Measurements from ENCODE around the gene CCDC186. TPM values are rescaled to one million over a fixed set of nuclear protein-coding genes. Genes with fewer than 3 reads are reported as not detected.

The CCDC186 gene
- total and polyA plus RNA-seq, 2 donors from 2014 or later: 4.7 to 34.2 TPM

GRCh38 chr10:114094795-114095194, 79.2 kb downstream of the CCDC186 start:
- Histone ChIP-seq H3K27ac (ENCODE audit: low read depth in 2 of 2, low read length in 2 of 2) (no peak overlapping the region), H3K36me3 (ENCODE audit: control insufficient read depth in 2 of 3, insufficient read depth in 3 of 3, low read length in 3 of 3) (no peaks in the 10 kb centered on the region), H3K9ac (ENCODE audit: low read length in 3 of 3) (no peak overlapping the region), H3K9me3 (ENCODE audit: control insufficient read depth in 2 of 3, insufficient read depth in 1 of 3, low read length in 3 of 3) (no peaks in the 10 kb centered on the region), H3K4me3 (ENCODE audit: low read length in 3 of 3) (no peak overlapping the region), H3K27me3 (ENCODE audit: control insufficient read depth, insufficient read depth, low read length) (no peaks in the 10 kb centered on the region), H3K4me1 (ENCODE audit: control insufficient read depth in 2 of 3, insufficient read depth in 2 of 3, low read depth in 1 of 3, low read length in 3 of 3) (no peaks in the 10 kb centered on the region)
- intact Hi-C loops (cut with DNase I): loop anchor here (5.0 kb wide), 1 partner anchor 297 kb away; no protein-coding TSS in a partner anchor
- TF ChIP-seq CTCF (IDR thresholded peaks at IDR 0.05; ENCODE audit: borderline replicate concordance, extremely low read depth, insufficient read depth): no peak
- FAIRE-seq: no peak
- no peak for DNase-seq

- intact Hi-C loops (cut with DNase I): no loop called here
- no peaks in the 10 kb centered on the region for H3K27me3 ChIP-seq (ENCODE audit: control insufficient read depth, insufficient read depth, low read length)
- H3K36me3 ChIP-seq (ENCODE audit: control insufficient read depth in 2 of 3, insufficient read depth in 3 of 3, low read length in 3 of 3): no peaks in the 10 kb centered on the region
- no peak overlapping the region for H3K4me3 ChIP-seq (ENCODE audit: low read length in 3 of 3)
- no peaks in the 10 kb centered on the region for H3K4me1 ChIP-seq (ENCODE audit: control insufficient read depth in 2 of 3, insufficient read depth in 2 of 3, low read depth in 1 of 3, low read length in 3 of 3)
- H3K9ac ChIP-seq (ENCODE audit: low read length in 3 of 3): no peak overlapping the region
- H3K9me3 ChIP-seq (ENCODE audit: control insufficient read depth in 2 of 3, insufficient read depth in 1 of 3, low read length in 3 of 3): no peaks in the 10 kb centered on the region
- no peak for FAIRE-seq
- DNase-seq: no peak
- H3K27ac ChIP-seq (ENCODE audit: low read depth in 2 of 2, low read length in 2 of 2): no peak overlapping the region
- TF ChIP-seq CTCF (IDR thresholded peaks at IDR 0.05; ENCODE audit: borderline replicate concordance, extremely low read depth, insufficient read depth): no peak
These were observed 86.3 kb downstream of the CCDC186 start for GRCh38 chr10:114087655-114088054.

- Histone ChIP-seq H3K9ac (ENCODE audit: low read length in 3 of 3) (no peak overlapping the region), H3K27ac (ENCODE audit: low read depth in 2 of 2, low read length in 2 of 2) (no peak overlapping the region), H3K4me3 (ENCODE audit: low read length in 3 of 3) (no peak overlapping the region), H3K27me3 (ENCODE audit: control insufficient read depth, insufficient read depth, low read length) (no peaks in the 10 kb centered on the region), H3K9me3 (ENCODE audit: control insufficient read depth in 2 of 3, insufficient read depth in 1 of 3, low read length in 3 of 3) (no peaks in the 10 kb centered on the region), H3K36me3 (ENCODE audit: control insufficient read depth in 2 of 3, insufficient read depth in 3 of 3, low read length in 3 of 3) (no peaks in the 10 kb centered on the region), H3K4me1 (ENCODE audit: control insufficient read depth in 2 of 3, insufficient read depth in 2 of 3, low read depth in 1 of 3, low read length in 3 of 3) (no peaks in the 10 kb centered on the region)
- DNase-seq (no peak), FAIRE-seq (no peak)
- TF ChIP-seq CTCF (IDR thresholded peaks at IDR 0.05; ENCODE audit: borderline replicate concordance, extremely low read depth, insufficient read depth): no peak
- intact Hi-C loops (cut with DNase I): no loop called here
These were observed 86.7 kb downstream of the CCDC186 start for GRCh38 chr10:114087255-114087654.

- TF ChIP-seq CTCF (IDR thresholded peaks at IDR 0.05; ENCODE audit: borderline replicate concordance, extremely low read depth, insufficient read depth): no peak
- intact Hi-C loops (cut with DNase I): no loop called here
- H3K9me3 ChIP-seq (ENCODE audit: control insufficient read depth in 2 of 3, insufficient read depth in 1 of 3, low read length in 3 of 3): no peaks in the 10 kb centered on the region
- no peak overlapping the region for H3K9ac ChIP-seq (ENCODE audit: low read length in 3 of 3)
- FAIRE-seq (no peak), DNase-seq (no peak)
- H3K27ac ChIP-seq (ENCODE audit: low read depth in 2 of 2, low read length in 2 of 2): no peak overlapping the region
- no peaks in the 10 kb centered on the region for H3K36me3 ChIP-seq (ENCODE audit: control insufficient read depth in 2 of 3, insufficient read depth in 3 of 3, low read length in 3 of 3)
- no peaks in the 10 kb centered on the region for H3K4me1 ChIP-seq (ENCODE audit: control insufficient read depth in 2 of 3, insufficient read depth in 2 of 3, low read depth in 1 of 3, low read length in 3 of 3)
- no peaks in the 10 kb centered on the region for H3K27me3 ChIP-seq (ENCODE audit: control insufficient read depth, insufficient read depth, low read length)
- H3K4me3 ChIP-seq (ENCODE audit: low read length in 3 of 3): no peak overlapping the region
These were observed 89.8 kb downstream of the CCDC186 start for GRCh38 chr10:114084215-114084614.

Data from kidney (tissue), 14 donors.